SU-DHL-6 (cell line): Measurements from ENCODE around the gene HSD17B11.

Source experiments
- H2AFZ ChIP-seq: fragments of 200-600 bp; sonication (generic); 2 replicates; pipeline ENCODE4 v1.6.1; 2014; ENCODE audit warnings: low read depth, mild to moderate bottlenecking, moderate library complexity, mixed read lengths, antibody characterized with exemption, low read length; ENCODE audit not compliant: severe bottlenecking
- H3F3A ChIP-seq: fragments of 200-600 bp; shearing (Covaris generic); 2 replicates; pipeline ENCODE4 v1.6.0; 2016; ENCODE audit warnings: antibody characterized with exemption, mild to moderate bottlenecking; ENCODE audit not compliant: insufficient read depth
- H3K27ac ChIP-seq: fragments of 200-600 bp; sonication (generic); 2 replicates; pipeline ENCODE4 v1.5.1; 2016; ENCODE audit warnings: low read depth, mild to moderate bottlenecking, low read length, moderate library complexity, mixed read lengths
- H3K27me3 ChIP-seq: fragments of 200-600 bp; sonication (generic), shearing (Covaris generic); 2 replicates; pipeline ENCODE4 v1.6.0; 2014; ENCODE audit warnings: mild to moderate bottlenecking, low read length
- H3K36me3 ChIP-seq: fragments of 200-600 bp; sonication (generic); 2 replicates; pipeline ENCODE4 v1.6.1; 2014; ENCODE audit warnings: mild to moderate bottlenecking, low read length, mixed read lengths
- H3K4me2 ChIP-seq: fragments of 300-600, 200-600 bp; shearing (Covaris generic), sonication (generic); 2 replicates; pipeline ENCODE4 v1.6.0; 2014; ENCODE audit warnings: low read length, low read depth, mild to moderate bottlenecking; ENCODE audit not compliant: poor library complexity, severe bottlenecking
- H3K4me3 ChIP-seq: fragments of 200-600 bp; sonication (generic); 2 replicates; pipeline ENCODE4 v1.5.1; 2014; ENCODE audit warnings: antibody characterized with exemption, low read length, mild to moderate bottlenecking, mixed read lengths; ENCODE audit not compliant: insufficient read depth, poor library complexity, severe bottlenecking
- H3K79me2 ChIP-seq: fragments of 200-600 bp; sonication (generic); 2 replicates; pipeline ENCODE4 v1.6.1; 2014; ENCODE audit warnings: mild to moderate bottlenecking, low read length, moderate library complexity; ENCODE audit not compliant: insufficient read depth
- H3K9ac ChIP-seq: fragments of 200-600 bp; sonication (generic); 2 replicates; pipeline ENCODE4 v1.7.0; 2014; ENCODE audit warnings: mild to moderate bottlenecking, low read length
- H3K9me2 ChIP-seq: fragments of 200-600 bp; sonication (generic); replicated peaks from 2 replicates; pipeline ENCODE4 v1.6.1; 2014; ENCODE audit warnings: low read length; ENCODE audit not compliant: insufficient read depth
- H3K9me3 ChIP-seq: fragments of 200-600 bp; sonication (generic); 2 replicates; pipeline ENCODE4 v1.6.1; 2014; ENCODE audit warnings: low read length, mixed read lengths; ENCODE audit not compliant: insufficient read depth
- H4K20me1 ChIP-seq: fragments of 200-600 bp; sonication (generic); 2 replicates; pipeline ENCODE4 v1.6.1; 2014; ENCODE audit warnings: low read depth, mild to moderate bottlenecking, antibody characterized with exemption, low read length, moderate library complexity, mixed read lengths
- EZH2phosphoT487 ChIP-seq: fragments of 200-600 bp; sonication (generic), shearing (Covaris generic); conservative IDR thresholded peaks from 2 replicates; pipeline ENCODE4 v1.6.1; 2018; ENCODE audit warnings: mild to moderate bottlenecking, antibody characterized with exemption, low read length, moderate library complexity, mixed read lengths
- TF ChIP-seq, protein P1 (sequence below): fragments of 200-600 bp; sonication (generic); IDR thresholded peaks from one replicate; pipeline ENCODE4 v1.5.1; 2017; ENCODE audit warnings: antibody characterized with exemption, mild to moderate bottlenecking, low read length, moderate library complexity; ENCODE audit not compliant: insufficient read depth, poor library complexity, severe bottlenecking

The HSD17B11 gene

DNA sequence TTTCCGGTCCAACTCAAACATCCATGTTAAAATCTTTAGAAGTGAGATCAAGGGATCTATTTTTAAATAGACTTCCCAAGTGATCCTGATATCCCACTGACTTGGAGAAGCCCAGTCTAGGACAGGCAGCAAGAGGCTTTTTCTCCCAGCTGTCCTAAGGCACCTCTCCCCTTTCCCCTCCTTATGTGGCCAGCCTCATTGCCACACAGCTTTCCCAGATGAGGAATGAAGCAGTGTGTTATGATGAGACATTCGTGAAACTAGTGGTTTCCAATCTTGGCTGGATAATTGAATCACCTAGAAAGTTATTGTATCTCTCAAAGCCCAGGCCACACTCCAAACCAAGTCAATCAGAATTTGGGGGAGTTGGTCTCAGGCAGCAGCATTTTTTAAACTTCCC, 51.5 kb downstream of the HSD17B11 start:
- no peak overlapping the region for H3K4me2 ChIP-seq
- TF ChIP-seq, protein P1, sequence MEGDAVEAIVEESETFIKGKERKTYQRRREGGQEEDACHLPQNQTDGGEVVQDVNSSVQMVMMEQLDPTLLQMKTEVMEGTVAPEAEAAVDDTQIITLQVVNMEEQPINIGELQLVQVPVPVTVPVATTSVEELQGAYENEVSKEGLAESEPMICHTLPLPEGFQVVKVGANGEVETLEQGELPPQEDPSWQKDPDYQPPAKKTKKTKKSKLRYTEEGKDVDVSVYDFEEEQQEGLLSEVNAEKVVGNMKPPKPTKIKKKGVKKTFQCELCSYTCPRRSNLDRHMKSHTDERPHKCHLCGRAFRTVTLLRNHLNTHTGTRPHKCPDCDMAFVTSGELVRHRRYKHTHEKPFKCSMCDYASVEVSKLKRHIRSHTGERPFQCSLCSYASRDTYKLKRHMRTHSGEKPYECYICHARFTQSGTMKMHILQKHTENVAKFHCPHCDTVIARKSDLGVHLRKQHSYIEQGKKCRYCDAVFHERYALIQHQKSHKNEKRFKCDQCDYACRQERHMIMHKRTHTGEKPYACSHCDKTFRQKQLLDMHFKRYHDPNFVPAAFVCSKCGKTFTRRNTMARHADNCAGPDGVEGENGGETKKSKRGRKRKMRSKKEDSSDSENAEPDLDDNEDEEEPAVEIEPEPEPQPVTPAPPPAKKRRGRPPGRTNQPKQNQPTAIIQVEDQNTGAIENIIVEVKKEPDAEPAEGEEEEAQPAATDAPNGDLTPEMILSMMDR, result no peak
- no peak for TF ChIP-seq EZH2phosphoT487
- H3K4me3 ChIP-seq, result no peak overlapping the region
- H3K36me3 ChIP-seq, result no peaks in the 10 kb centered on the region
- H3K9me3 ChIP-seq, result no peaks in the 10 kb centered on the region
- no peak overlapping the region for H3K27ac ChIP-seq
- H3K79me2 ChIP-seq, result no peaks in the 10 kb centered on the region
- H3K9me2 ChIP-seq, result no peaks in the 10 kb centered on the region
- H2AFZ ChIP-seq, result no peak overlapping the region
- no peaks in the 10 kb centered on the region for H3K27me3 ChIP-seq
- H3K9ac ChIP-seq, result no peak overlapping the region
- H4K20me1 ChIP-seq, result no peaks in the 10 kb centered on the region
- H3F3A ChIP-seq, result no peaks in the 10 kb centered on the region

- Histone ChIP-seq H3K9ac (no peak overlapping the region), H3F3A (no peaks in the 10 kb centered on the region), H3K9me3 (no peaks in the 10 kb centered on the region), H3K79me2 (no peaks in the 10 kb centered on the region), H3K36me3 (no peaks in the 10 kb centered on the region), H4K20me1 (no peaks in the 10 kb centered on the region), H3K27me3 (no peaks in the 10 kb centered on the region), H3K4me2 (no peak overlapping the region), H3K9me2 (no peaks in the 10 kb centered on the region), H3K4me3 (no peak overlapping the region), H2AFZ (no peak overlapping the region), H3K27ac (no peak overlapping the region)
- TF ChIP-seq EZH2phosphoT487, result no peak
These were observed 53.6 kb downstream of the HSD17B11 start for GRCh38 chr4:87337361-87337760.

GRCh38 chr4:87333267-87333666, 57.7 kb downstream of the HSD17B11 start:
- no peak overlapping the region for H3K4me2 ChIP-seq
- no peak overlapping the region for H2AFZ ChIP-seq
- H3K27ac ChIP-seq, result no peak overlapping the region
- no peaks in the 10 kb centered on the region for H3K27me3 ChIP-seq
- H3F3A ChIP-seq, result no peaks in the 10 kb centered on the region
- TF ChIP-seq EZH2phosphoT487, result no peak
- TF ChIP-seq, protein P1, result no peak
- no peak overlapping the region for H3K9ac ChIP-seq
- no peaks in the 10 kb centered on the region for H3K79me2 ChIP-seq
- no peaks in the 10 kb centered on the region for H4K20me1 ChIP-seq
- H3K9me3 ChIP-seq, result no peaks in the 10 kb centered on the region
- H3K9me2 ChIP-seq, result no peaks in the 10 kb centered on the region
- no peak overlapping the region for H3K4me3 ChIP-seq
- H3K36me3 ChIP-seq, result no peaks in the 10 kb centered on the region

- no peaks in the 10 kb centered on the region for H3K9me3 ChIP-seq
- H3F3A ChIP-seq, result no peaks in the 10 kb centered on the region
- no peak overlapping the region for H2AFZ ChIP-seq
- H3K27me3 ChIP-seq, result no peaks in the 10 kb centered on the region
- no peaks in the 10 kb centered on the region for H3K9me2 ChIP-seq
- no peak overlapping the region for H3K27ac ChIP-seq
- H3K79me2 ChIP-seq, result no peaks in the 10 kb centered on the region
- no peaks in the 10 kb centered on the region for H4K20me1 ChIP-seq
- no peak overlapping the region for H3K4me3 ChIP-seq
- no peak overlapping the region for H3K9ac ChIP-seq
- H3K36me3 ChIP-seq, result no peaks in the 10 kb centered on the region
- TF ChIP-seq EZH2phosphoT487, result no peak
- TF ChIP-seq, protein P1, result no peak
- H3K4me2 ChIP-seq, result no peak overlapping the region
These were observed 60.2 kb downstream of the HSD17B11 start for GRCh38 chr4:87330761-87331160.
